Fibroblast of pulmonary artery (primary cell): ENCODE measurements around the gene MAFB.

ENCODE experiments used
- DNase-seq: peaks from one replicate; pipeline ENCODE4 v3.0.0-alpha.2; 2010; ENCODE audit warnings: low read depth
- H3K4me3 ChIP-seq: replicated peaks from 2 replicates; pipeline ENCODE4 v1.5.1; 2011; ENCODE audit warnings: low read depth, mild to moderate bottlenecking, control low read depth, low read length, moderate library complexity
- CTCF ChIP-seq: IDR thresholded peaks from 2 replicates; pipeline ENCODE4 v1.5.1; 2011; ENCODE audit warnings: mild to moderate bottlenecking, control low read depth, low read length, inconsistent platforms; ENCODE audit errors: missing control alignments

Gene MAFB

DNA sequence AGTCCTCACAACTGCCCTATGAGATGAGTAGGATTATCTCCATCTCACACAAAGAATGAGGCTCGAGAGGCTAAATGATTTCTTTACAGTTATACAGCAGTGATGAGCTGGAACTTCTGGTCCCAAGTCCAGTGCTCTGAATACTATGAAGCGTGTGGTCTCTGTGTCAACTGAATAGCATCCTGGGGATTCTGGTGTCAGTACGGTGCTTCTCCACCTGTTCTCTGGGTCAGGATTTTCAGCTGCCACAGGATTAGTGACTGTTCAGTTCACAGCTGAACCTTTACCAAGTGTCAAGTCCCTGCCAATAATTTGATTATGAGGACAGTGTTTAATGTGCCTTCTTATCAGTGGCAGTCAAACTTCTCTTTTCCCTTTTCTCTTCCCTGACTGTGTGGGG lies 5.2 kb upstream of the MAFB start:
- no peak overlapping the region for H3K4me3 ChIP-seq
- DNase-seq = no peak

DNA sequence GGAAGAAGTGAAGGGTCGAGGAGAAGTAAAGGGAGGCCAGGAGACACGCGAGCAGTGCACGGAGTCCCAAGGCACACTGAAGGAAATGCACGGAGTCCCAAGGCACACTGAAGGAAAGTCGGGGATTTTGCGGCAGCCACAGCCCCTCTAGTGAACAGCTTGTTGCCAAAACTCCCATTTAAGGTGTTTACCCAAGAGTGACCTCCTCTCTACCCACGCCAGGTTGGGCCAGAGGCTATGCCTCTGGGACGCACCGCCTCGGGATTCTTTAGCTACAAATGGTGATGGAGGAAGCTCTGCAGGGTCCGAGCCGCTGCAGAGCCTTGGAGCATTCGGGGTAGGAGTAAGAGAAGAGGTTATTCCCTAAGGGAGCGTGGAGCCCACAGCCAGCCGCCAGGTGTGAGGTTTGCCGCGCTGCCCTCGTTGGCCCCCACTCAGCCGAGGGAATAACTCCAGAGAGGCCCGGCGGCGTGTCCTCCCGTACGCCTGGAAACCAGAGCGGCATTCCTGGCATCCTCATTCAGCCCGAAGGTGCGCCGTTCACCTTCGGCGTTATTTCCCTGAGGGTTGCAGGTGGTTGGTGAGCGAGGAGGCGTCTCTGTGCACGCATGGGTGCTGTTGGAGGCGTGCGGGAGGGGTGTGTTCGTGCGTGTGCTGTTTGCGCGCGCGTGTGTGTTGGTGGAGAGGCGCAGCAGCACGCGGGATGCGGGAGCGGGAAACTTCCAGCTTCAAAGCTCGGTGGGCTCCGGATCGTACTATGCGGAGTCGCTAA lies 3.4 kb upstream of the MAFB start:
- DNase-seq = no peak
- TF ChIP-seq CTCF = no peak
- H3K4me3 ChIP-seq = no peak overlapping the region

More for the DNA sequence above, 5.2 kb upstream of the MAFB start:
- TF ChIP-seq CTCF = no peak

- no peak overlapping the region for H3K4me3 ChIP-seq
- TF ChIP-seq CTCF = no peak
- DNase-seq = no peak
Measured at GRCh38 chr20:40691566-40692239, 2.7 kb upstream of the MAFB start.

GRCh38 chr20:40690836-40691565 lies 2.0 kb upstream of the MAFB start:
- no peak for TF ChIP-seq CTCF

GRCh38 chr20:40689943-40690835 lies 1.2 kb upstream of the MAFB start:
- H3K4me3 ChIP-seq = peak overlapping the region; percentile 56
- DNase-seq = peak; percentile 91
- TF ChIP-seq CTCF = peak; percentile 76

More at GRCh38 chr20:40690836-40691565, 2.0 kb upstream of the MAFB start:
- DNase-seq = no peak
- no peak overlapping the region for H3K4me3 ChIP-seq
